ENCODE data around the gene LEKR1.

Gene LEKR1

GRCh38 chr3:157075693-157076420 lies 249.7 kb downstream of the LEKR1 start:
- no peak overlapping the region for H3K9ac ChIP-seq (ENCODE audit: low read length)
- H2AK5ac ChIP-seq (ENCODE audit: low read length, severe bottlenecking): peak overlapping the region; percentile 30

DNA sequence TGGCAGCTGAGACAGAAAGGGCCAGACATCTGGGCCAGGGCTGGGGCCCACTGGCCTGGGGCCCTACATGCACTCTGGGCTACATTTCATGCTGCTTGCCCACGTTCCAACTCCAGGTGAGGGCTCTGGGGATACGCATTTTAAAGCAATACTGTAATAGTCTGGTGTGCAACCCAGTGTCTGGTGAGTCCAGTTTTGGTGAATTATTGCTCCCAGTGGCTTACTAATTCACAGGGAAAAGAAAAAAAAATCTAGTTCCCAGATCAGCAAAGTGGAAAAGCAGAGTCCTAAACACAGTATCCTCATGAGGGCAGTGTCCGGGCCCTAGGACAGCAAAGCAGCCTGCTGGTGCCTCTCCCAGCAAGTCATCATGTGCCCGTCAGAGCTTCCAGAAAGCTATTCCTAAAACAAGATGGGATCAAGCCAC lies 251.4 kb downstream of the LEKR1 start:
- H3K9me3 ChIP-seq (ENCODE audit: control insufficient read depth, low read length): no peaks in the 10 kb centered on the region
- 66% methylated on average over 4 of the region's 4 CpGs for WGBS
- H2BK15ac ChIP-seq (ENCODE audit: low read depth, poor library complexity, severe bottlenecking): no peak overlapping the region

More at GRCh38 chr3:157075693-157076420, 249.7 kb downstream of the LEKR1 start:
- DNase-seq: peak; percentile 10
- no peak overlapping the region for H3K18ac ChIP-seq (ENCODE audit: low read depth in 1 of 2, low read length in 2 of 2)
- H3K23ac ChIP-seq (ENCODE audit: low read length in 2 of 2): no peak overlapping the region
- H3K4me3 ChIP-seq (ENCODE audit: insufficient read depth in 1 of 2, low read depth in 1 of 2, low read length in 2 of 2): no peak overlapping the region
- H3K14ac ChIP-seq (ENCODE audit: low read length in 2 of 2): no peak overlapping the region
- no peaks in the 10 kb centered on the region for H3K9me3 ChIP-seq (ENCODE audit: control insufficient read depth, low read length)
- peaks cover 14% of the 10 kb centered on the region for H3K4me1 ChIP-seq (ENCODE audit: control insufficient read depth, insufficient read depth, low read depth, low read length)
- no peaks in the 10 kb centered on the region for H3K36me3 ChIP-seq (ENCODE audit: control insufficient read depth in 1 of 2, insufficient read depth in 2 of 2, low read depth in 1 of 2, low read length in 2 of 2)
- H2BK15ac ChIP-seq (ENCODE audit: low read depth, poor library complexity, severe bottlenecking): no peak overlapping the region
- no peak overlapping the region for H2BK12ac ChIP-seq (ENCODE audit: low read length in 2 of 2)
- no peak overlapping the region for H2BK120ac ChIP-seq (ENCODE audit: low read depth, low read length)
- no peak overlapping the region for H3K4ac ChIP-seq (ENCODE audit: low read depth in 1 of 2, low read length in 2 of 2)
- no peak overlapping the region for H2AFZ ChIP-seq (ENCODE audit: low read depth, low read length)
- no peak overlapping the region for H4K91ac ChIP-seq (ENCODE audit: low read length)
- WGBS: 80% methylated on average over 6 of the region's 7 CpGs
- H3K4me2 ChIP-seq (ENCODE audit: low read length, poor library complexity, severe bottlenecking): no peak overlapping the region
- no peak overlapping the region for H2BK5ac ChIP-seq (ENCODE audit: low read depth, low read length, poor library complexity, severe bottlenecking)
- no peak overlapping the region for H4K8ac ChIP-seq (ENCODE audit: low read length)
- H3K27me3 ChIP-seq (ENCODE audit: control insufficient read depth in 1 of 2, insufficient read depth in 1 of 2, low read length in 2 of 2): no peaks in the 10 kb centered on the region
- H3K27ac ChIP-seq (ENCODE audit: low read length, poor library complexity, severe bottlenecking): no peak overlapping the region
- H3K79me1 ChIP-seq (replicated peaks; ENCODE audit: low read length, poor library complexity, severe bottlenecking): no peaks in the 10 kb centered on the region

DNA sequence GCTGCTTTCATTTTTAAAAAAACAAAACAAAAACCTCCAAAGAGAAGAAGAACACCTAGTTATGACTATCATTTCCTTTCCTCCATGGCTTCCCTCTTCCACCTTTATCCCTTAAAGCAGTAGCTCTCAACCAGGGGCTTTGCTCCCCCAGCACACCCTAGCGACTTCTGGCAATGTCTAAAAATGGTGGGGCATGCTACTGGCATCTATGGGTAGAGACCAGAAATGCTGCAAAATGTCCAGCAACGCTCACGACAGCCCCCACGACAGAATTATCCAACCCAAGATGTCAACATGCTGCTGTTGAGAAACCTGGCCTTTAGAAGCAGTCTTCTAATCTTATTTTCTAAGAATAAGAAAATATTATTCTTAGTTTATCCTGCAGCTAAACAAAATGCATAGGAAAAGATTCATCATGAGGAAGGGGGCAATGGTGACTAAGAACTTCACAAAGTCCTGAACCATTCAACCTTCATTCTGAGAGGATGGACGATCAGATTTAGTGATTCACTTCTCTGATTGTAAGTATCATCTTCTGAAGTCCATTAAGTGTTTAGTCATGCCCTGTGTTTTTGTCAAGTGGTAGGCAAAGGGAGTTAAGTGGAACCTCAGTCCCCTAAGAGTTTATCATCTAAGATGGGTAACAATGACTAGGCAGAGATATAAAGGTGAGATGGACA lies 252.1 kb downstream of the LEKR1 start:
- H3K4me2 ChIP-seq (ENCODE audit: low read length, poor library complexity, severe bottlenecking): no peak overlapping the region
- 74% methylated on average over 4 of the region's 5 CpGs for WGBS

More for the DNA sequence above, 251.4 kb downstream of the LEKR1 start:
- H3K27ac ChIP-seq (ENCODE audit: low read length, poor library complexity, severe bottlenecking): peak overlapping the region; percentile 90
- H3K27me3 ChIP-seq (ENCODE audit: control insufficient read depth in 1 of 2, insufficient read depth in 1 of 2, low read length in 2 of 2): no peaks in the 10 kb centered on the region
- no peak overlapping the region for H3K4me3 ChIP-seq (ENCODE audit: insufficient read depth in 1 of 2, low read depth in 1 of 2, low read length in 2 of 2)
- no peak overlapping the region for H3K23ac ChIP-seq (ENCODE audit: low read length in 2 of 2)
- H3K79me1 ChIP-seq (replicated peaks; ENCODE audit: low read length, poor library complexity, severe bottlenecking): no peaks in the 10 kb centered on the region
- H3K14ac ChIP-seq (ENCODE audit: low read length in 2 of 2): no peak overlapping the region
- H2AK5ac ChIP-seq (ENCODE audit: low read length, severe bottlenecking): no peak overlapping the region
- H3K18ac ChIP-seq (ENCODE audit: low read depth in 1 of 2, low read length in 2 of 2): no peak overlapping the region
- no peak overlapping the region for H3K4me2 ChIP-seq (ENCODE audit: low read length, poor library complexity, severe bottlenecking)
- H2BK120ac ChIP-seq (ENCODE audit: low read depth, low read length): no peak overlapping the region
- no peak overlapping the region for H4K8ac ChIP-seq (ENCODE audit: low read length)
- peaks cover 22% of the 10 kb centered on the region for H3K4me1 ChIP-seq (ENCODE audit: control insufficient read depth, insufficient read depth, low read depth, low read length)
- H3K4ac ChIP-seq (ENCODE audit: low read depth in 1 of 2, low read length in 2 of 2): no peak overlapping the region
- H4K91ac ChIP-seq (ENCODE audit: low read length): no peak overlapping the region
- H2AFZ ChIP-seq (ENCODE audit: low read depth, low read length): no peak overlapping the region
- no peak overlapping the region for H2BK12ac ChIP-seq (ENCODE audit: low read length in 2 of 2)
- H3K36me3 ChIP-seq (ENCODE audit: control insufficient read depth in 1 of 2, insufficient read depth in 2 of 2, low read depth in 1 of 2, low read length in 2 of 2): no peaks in the 10 kb centered on the region
- peak overlapping the region; percentile 22 for H2BK5ac ChIP-seq (ENCODE audit: low read depth, low read length, poor library complexity, severe bottlenecking)
- H3K9ac ChIP-seq (ENCODE audit: low read length): peak overlapping the region; percentile 41
- peak; percentile 76 for DNase-seq

DNA sequence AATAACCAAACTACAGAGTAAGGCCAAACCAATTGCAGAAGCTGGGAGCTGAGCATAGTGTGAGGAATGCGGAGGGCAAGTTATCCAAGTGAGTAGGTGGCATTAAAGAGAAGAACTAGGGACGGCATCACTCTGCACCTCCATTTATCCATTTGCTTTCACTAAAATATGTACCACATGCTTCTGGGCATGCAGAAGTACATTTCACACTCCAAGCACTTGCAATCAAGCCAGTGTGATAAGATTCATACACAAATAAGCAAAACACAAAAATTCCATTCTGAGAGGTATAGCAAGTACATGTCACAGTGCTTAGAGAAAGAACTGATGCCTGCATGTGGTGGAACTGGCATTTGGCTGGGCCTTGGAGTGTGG lies 252.6 kb downstream of the LEKR1 start:
- H3K27me3 ChIP-seq (ENCODE audit: control insufficient read depth in 1 of 2, insufficient read depth in 1 of 2, low read length in 2 of 2): no peaks in the 10 kb centered on the region
- peaks cover 29% of the 10 kb centered on the region for H3K4me1 ChIP-seq (ENCODE audit: control insufficient read depth, insufficient read depth, low read depth, low read length)
- peak overlapping the region in 1 of 2 experiments; percentile 41 for H3K18ac ChIP-seq (ENCODE audit: low read depth in 1 of 2, low read length in 2 of 2)
- H2AK5ac ChIP-seq (ENCODE audit: low read length, severe bottlenecking): no peak overlapping the region
- no peak overlapping the region for H2BK15ac ChIP-seq (ENCODE audit: low read depth, poor library complexity, severe bottlenecking)
- no peak overlapping the region for H2AFZ ChIP-seq (ENCODE audit: low read depth, low read length)
- H3K4me3 ChIP-seq (ENCODE audit: insufficient read depth in 1 of 2, low read depth in 1 of 2, low read length in 2 of 2): no peak overlapping the region
- H2BK5ac ChIP-seq (ENCODE audit: low read depth, low read length, poor library complexity, severe bottlenecking): no peak overlapping the region
- DNase-seq: no peak
- no peak overlapping the region for H3K27ac ChIP-seq (ENCODE audit: low read length, poor library complexity, severe bottlenecking)
- no peak overlapping the region for H2BK120ac ChIP-seq (ENCODE audit: low read depth, low read length)
- no peaks in the 10 kb centered on the region for H3K9me3 ChIP-seq (ENCODE audit: control insufficient read depth, low read length)
- no peak overlapping the region for H3K9ac ChIP-seq (ENCODE audit: low read length)
- H3K4me2 ChIP-seq (ENCODE audit: low read length, poor library complexity, severe bottlenecking): no peak overlapping the region
- H2BK12ac ChIP-seq (ENCODE audit: low read length in 2 of 2): no peak overlapping the region
- no peak overlapping the region for H3K14ac ChIP-seq (ENCODE audit: low read length in 2 of 2)
- H3K23ac ChIP-seq (ENCODE audit: low read length in 2 of 2): no peak overlapping the region
- H3K79me1 ChIP-seq (replicated peaks; ENCODE audit: low read length, poor library complexity, severe bottlenecking): no peaks in the 10 kb centered on the region
- H3K36me3 ChIP-seq (ENCODE audit: control insufficient read depth in 1 of 2, insufficient read depth in 2 of 2, low read depth in 1 of 2, low read length in 2 of 2): no peaks in the 10 kb centered on the region
- WGBS: 88% methylated on average over 2 of the region's 2 CpGs
- H4K8ac ChIP-seq (ENCODE audit: low read length): no peak overlapping the region
- no peak overlapping the region for H3K4ac ChIP-seq (ENCODE audit: low read depth in 1 of 2, low read length in 2 of 2)
- no peak overlapping the region for H4K91ac ChIP-seq (ENCODE audit: low read length)

More for the DNA sequence above, 252.1 kb downstream of the LEKR1 start:
- no peak overlapping the region for H2BK15ac ChIP-seq (ENCODE audit: low read depth, poor library complexity, severe bottlenecking)
- peak overlapping the region; percentile 68 for H2AK5ac ChIP-seq (ENCODE audit: low read length, severe bottlenecking)
- no peak overlapping the region for H2BK12ac ChIP-seq (ENCODE audit: low read length in 2 of 2)
- no peak overlapping the region for H3K4ac ChIP-seq (ENCODE audit: low read depth in 1 of 2, low read length in 2 of 2)
- H2BK5ac ChIP-seq (ENCODE audit: low read depth, low read length, poor library complexity, severe bottlenecking): peak overlapping the region; percentile 22
- no peak overlapping the region for H4K8ac ChIP-seq (ENCODE audit: low read length)
- no peak overlapping the region for H3K14ac ChIP-seq (ENCODE audit: low read length in 2 of 2)
- peak overlapping the region; percentile 41 for H3K9ac ChIP-seq (ENCODE audit: low read length)
- H3K4me1 ChIP-seq (ENCODE audit: control insufficient read depth, insufficient read depth, low read depth, low read length): peaks cover 25% of the 10 kb centered on the region
- no peak overlapping the region for H2AFZ ChIP-seq (ENCODE audit: low read depth, low read length)
- no peaks in the 10 kb centered on the region for H3K27me3 ChIP-seq (ENCODE audit: control insufficient read depth in 1 of 2, insufficient read depth in 1 of 2, low read length in 2 of 2)
- DNase-seq: peak; percentile 48
- no peak overlapping the region for H3K23ac ChIP-seq (ENCODE audit: low read length in 2 of 2)
- no peak overlapping the region for H3K18ac ChIP-seq (ENCODE audit: low read depth in 1 of 2, low read length in 2 of 2)
- no peaks in the 10 kb centered on the region for H3K36me3 ChIP-seq (ENCODE audit: control insufficient read depth in 1 of 2, insufficient read depth in 2 of 2, low read depth in 1 of 2, low read length in 2 of 2)
- no peaks in the 10 kb centered on the region for H3K9me3 ChIP-seq (ENCODE audit: control insufficient read depth, low read length)
- H3K27ac ChIP-seq (ENCODE audit: low read length, poor library complexity, severe bottlenecking): peak overlapping the region; percentile 65
- no peak overlapping the region for H2BK120ac ChIP-seq (ENCODE audit: low read depth, low read length)
- no peaks in the 10 kb centered on the region for H3K79me1 ChIP-seq (replicated peaks; ENCODE audit: low read length, poor library complexity, severe bottlenecking)
- no peak overlapping the region for H4K91ac ChIP-seq (ENCODE audit: low read length)
- H3K4me3 ChIP-seq (ENCODE audit: insufficient read depth in 1 of 2, low read depth in 1 of 2, low read length in 2 of 2): no peak overlapping the region

Data from mesenchymal stem cell (in vitro differentiated cells and primary cell).